Activated naive CD8-positive, alpha-beta T cell (primary cell): ENCODE measurements around the gene PILRA.
"Not testable (repeated sequence)": the region's sequence is repeated elsewhere in the genome, so short reads cannot be mapped to it uniquely, and the experiment has no call there.

ENCODE experiments used
- H3K27ac Mint-ChIP-seq: one replicate; pipeline ENCODE4 v1.8.0; 2021; ENCODE audit warnings: mixed read lengths
- H3K27me3 Mint-ChIP-seq: one replicate; pipeline ENCODE4 v1.8.0; 2021; ENCODE audit warnings: mixed read lengths
- H3K36me3 Mint-ChIP-seq: one replicate; pipeline ENCODE4 v1.8.0; 2021; ENCODE audit warnings: mixed read lengths
- H3K4me1 Mint-ChIP-seq: one replicate; pipeline ENCODE4 v1.8.0; 2021; ENCODE audit warnings: low read depth, mixed read lengths
- H3K4me3 Mint-ChIP-seq: one replicate; pipeline ENCODE4 v1.8.0; 2021; ENCODE audit warnings: mild to moderate bottlenecking, mixed read lengths
- H3K9me3 Mint-ChIP-seq: one replicate; pipeline ENCODE4 v1.8.0; 2021; ENCODE audit warnings: low read depth, mixed read lengths

PILRA gene

GRCh38 chr7:100438731-100439130 lies 65.4 kb downstream of the PILRA start:
- H3K27ac Mint-ChIP-seq, H3K4me3 Mint-ChIP-seq: not testable (repeated sequence)

GRCh38 chr7:100439244-100439643 lies 66.0 kb downstream of the PILRA start:
- not testable (repeated sequence) for H3K36me3 Mint-ChIP-seq, H3K9me3 Mint-ChIP-seq, H3K27ac Mint-ChIP-seq, H3K4me3 Mint-ChIP-seq, H3K27me3 Mint-ChIP-seq
- peaks cover 12% of the 10 kb centered on the region for H3K4me1 Mint-ChIP-seq

More at GRCh38 chr7:100438731-100439130, 65.4 kb downstream of the PILRA start:
- not testable (repeated sequence) for H3K9me3 Mint-ChIP-seq, H3K27me3 Mint-ChIP-seq, H3K36me3 Mint-ChIP-seq
- peaks cover 16% of the 10 kb centered on the region for H3K4me1 Mint-ChIP-seq

- Mint-ChIP-seq H3K4me3 (no peak overlapping the region), H3K27ac (peak overlapping the region; percentile 46)
Measured at GRCh38 chr7:100441641-100442535, 68.6 kb downstream of the PILRA start.

GRCh38 chr7:100443096-100443840 lies 70.0 kb downstream of the PILRA start:
- peaks cover 12% of the 10 kb centered on the region for H3K4me1 Mint-ChIP-seq
- no peak overlapping the region for H3K4me3 Mint-ChIP-seq
- H3K9me3 Mint-ChIP-seq, result no peaks in the 10 kb centered on the region
- H3K36me3 Mint-ChIP-seq, result no peaks in the 10 kb centered on the region
- H3K27ac Mint-ChIP-seq, result no peak overlapping the region
- no peaks in the 10 kb centered on the region for H3K27me3 Mint-ChIP-seq

More at GRCh38 chr7:100441641-100442535, 68.6 kb downstream of the PILRA start:
- H3K9me3 Mint-ChIP-seq, result no peaks in the 10 kb centered on the region
- no peaks in the 10 kb centered on the region for H3K27me3 Mint-ChIP-seq
- no peaks in the 10 kb centered on the region for H3K36me3 Mint-ChIP-seq
- H3K4me1 Mint-ChIP-seq, result peaks cover 12% of the 10 kb centered on the region

- Mint-ChIP-seq H3K4me1 (peaks cover 12% of the 10 kb centered on the region), H3K9me3 (no peaks in the 10 kb centered on the region), H3K36me3 (no peaks in the 10 kb centered on the region), H3K4me3 (no peak overlapping the region), H3K27ac (peak overlapping the region; percentile 46), H3K27me3 (no peaks in the 10 kb centered on the region)
Measured at GRCh38 chr7:100444311-100445278, 71.3 kb downstream of the PILRA start.

- Mint-ChIP-seq H3K27ac (no peak overlapping the region), H3K27me3 (no peaks in the 10 kb centered on the region), H3K36me3 (no peaks in the 10 kb centered on the region), H3K9me3 (no peaks in the 10 kb centered on the region), H3K4me3 (no peak overlapping the region), H3K4me1 (peaks cover 15% of the 10 kb centered on the region)
Measured at GRCh38 chr7:100446040-100446439, 72.8 kb downstream of the PILRA start.

GRCh38 chr7:100447363-100447762 lies 74.1 kb downstream of the PILRA start:
- H3K4me3 Mint-ChIP-seq, result not testable (repeated sequence)

GRCh38 chr7:100449190-100449795 lies 76.0 kb downstream of the PILRA start:
- H3K9me3 Mint-ChIP-seq, result no peaks in the 10 kb centered on the region

More at GRCh38 chr7:100447363-100447762, 74.1 kb downstream of the PILRA start:
- not testable (repeated sequence) for H3K9me3 Mint-ChIP-seq, H3K27me3 Mint-ChIP-seq, H3K27ac Mint-ChIP-seq, H3K36me3 Mint-ChIP-seq
- H3K4me1 Mint-ChIP-seq, result peaks cover 15% of the 10 kb centered on the region

More at GRCh38 chr7:100449190-100449795, 76.0 kb downstream of the PILRA start:
- peak overlapping the region; percentile 16 for H3K27ac Mint-ChIP-seq
- no peak overlapping the region for H3K4me3 Mint-ChIP-seq
- H3K27me3 Mint-ChIP-seq, result no peaks in the 10 kb centered on the region
- H3K36me3 Mint-ChIP-seq, result no peaks in the 10 kb centered on the region
- H3K4me1 Mint-ChIP-seq, result peaks cover 14% of the 10 kb centered on the region
